Subcutaneous adipose tissue (tissue), 4 donors: Measurements from ENCODE around the gene GRIA2. TPM values are rescaled to one million over a fixed set of nuclear protein-coding genes. Genes with fewer than 3 reads are reported as not detected.

Experiments used
- total RNA-seq, 4 donors: library from RNA; depleted of rRNA; stranded (reverse); fragments of >200 nt; gene quantifications; one replicate each; pipeline ENCODE4 v1.1.0, GENCODE V29; 2016
- TF ChIP-seq, protein P1 (sequence below): fragments of 450-650 bp; IDR thresholded peaks from one replicate; pipeline ENCODE4 v1.5.1; 2016; ENCODE audit warnings: low read depth, mild to moderate bottlenecking, control low read depth, antibody characterized with exemption, moderate library complexity

The GRIA2 gene
- total RNA-seq, 4 donors from 2014 or later, result not detected

DNA sequence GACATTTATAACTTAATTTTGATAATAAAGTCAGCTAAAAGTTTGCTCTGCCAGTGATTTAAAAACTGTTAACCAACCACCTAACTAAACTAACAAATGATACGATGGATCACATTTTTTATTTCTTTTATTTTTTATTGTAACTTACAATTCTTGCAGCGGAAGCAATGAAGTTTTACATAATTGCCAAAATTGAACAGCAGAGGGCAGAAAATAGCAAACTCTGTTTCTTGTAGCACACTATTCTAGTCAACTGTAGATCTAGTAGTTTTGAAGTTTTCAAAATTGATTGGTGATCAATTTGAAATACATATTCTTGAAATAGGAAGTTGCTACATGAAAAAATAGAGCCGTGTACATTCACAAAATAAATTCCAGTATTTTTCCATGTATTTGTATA is 2.8 kb upstream of the GRIA2 start:
- TF ChIP-seq, protein P1, sequence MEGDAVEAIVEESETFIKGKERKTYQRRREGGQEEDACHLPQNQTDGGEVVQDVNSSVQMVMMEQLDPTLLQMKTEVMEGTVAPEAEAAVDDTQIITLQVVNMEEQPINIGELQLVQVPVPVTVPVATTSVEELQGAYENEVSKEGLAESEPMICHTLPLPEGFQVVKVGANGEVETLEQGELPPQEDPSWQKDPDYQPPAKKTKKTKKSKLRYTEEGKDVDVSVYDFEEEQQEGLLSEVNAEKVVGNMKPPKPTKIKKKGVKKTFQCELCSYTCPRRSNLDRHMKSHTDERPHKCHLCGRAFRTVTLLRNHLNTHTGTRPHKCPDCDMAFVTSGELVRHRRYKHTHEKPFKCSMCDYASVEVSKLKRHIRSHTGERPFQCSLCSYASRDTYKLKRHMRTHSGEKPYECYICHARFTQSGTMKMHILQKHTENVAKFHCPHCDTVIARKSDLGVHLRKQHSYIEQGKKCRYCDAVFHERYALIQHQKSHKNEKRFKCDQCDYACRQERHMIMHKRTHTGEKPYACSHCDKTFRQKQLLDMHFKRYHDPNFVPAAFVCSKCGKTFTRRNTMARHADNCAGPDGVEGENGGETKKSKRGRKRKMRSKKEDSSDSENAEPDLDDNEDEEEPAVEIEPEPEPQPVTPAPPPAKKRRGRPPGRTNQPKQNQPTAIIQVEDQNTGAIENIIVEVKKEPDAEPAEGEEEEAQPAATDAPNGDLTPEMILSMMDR, result no peak

DNA sequence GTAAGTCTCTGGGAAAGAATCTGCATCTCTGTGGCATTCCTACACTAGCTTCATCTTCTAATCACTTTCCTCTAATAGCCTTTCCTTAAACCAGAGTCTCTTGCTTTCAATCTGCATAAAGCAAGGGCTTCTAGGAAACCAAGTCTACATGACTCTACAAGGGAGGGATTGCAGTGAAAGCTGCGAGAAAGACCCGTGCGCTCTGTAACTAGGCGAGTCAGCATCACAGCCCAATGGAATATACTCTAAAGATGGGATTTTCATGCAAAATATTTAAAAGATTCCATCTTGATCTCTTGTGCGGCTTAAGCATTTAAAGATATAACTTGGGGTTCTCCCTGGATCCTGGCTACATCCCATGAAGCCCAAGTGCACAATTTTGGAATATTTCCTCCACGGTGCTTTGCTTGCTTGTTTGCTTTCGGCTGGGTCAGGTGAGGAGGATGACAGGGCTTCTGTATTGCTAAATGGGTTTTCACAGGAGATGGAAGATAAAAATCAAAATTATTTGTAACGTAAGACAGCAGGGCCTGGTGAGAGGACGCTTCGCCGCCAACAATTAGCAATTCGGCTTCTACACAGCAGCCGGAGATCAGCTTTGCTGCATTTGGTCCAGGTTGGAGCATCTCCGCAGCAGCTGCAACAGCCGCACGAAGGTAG is 687 bp upstream of the GRIA2 start:
- TF ChIP-seq, protein P1, result no peak

DNA sequence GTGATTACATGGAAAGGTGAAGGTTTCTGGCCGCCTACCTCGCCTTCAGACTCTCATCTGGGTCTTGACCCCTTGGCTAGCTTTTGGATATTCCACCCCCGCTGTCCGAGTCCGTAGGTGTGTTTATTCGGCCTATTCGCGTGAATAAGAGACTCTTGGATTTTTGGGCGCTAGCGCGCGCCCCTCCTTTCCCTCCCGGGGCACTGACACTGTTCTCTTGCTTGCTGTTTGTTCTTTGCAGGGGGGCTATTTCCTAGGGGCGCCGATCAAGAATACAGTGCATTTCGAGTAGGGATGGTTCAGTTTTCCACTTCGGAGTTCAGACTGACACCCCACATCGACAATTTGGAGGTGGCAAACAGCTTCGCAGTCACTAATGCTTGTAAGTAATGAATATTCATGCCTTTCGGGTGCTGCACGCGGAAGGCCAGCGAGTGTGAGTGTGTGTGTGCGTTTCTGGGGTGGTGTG is 932 bp downstream of the GRIA2 start:
- TF ChIP-seq, protein P1, result no peak

DNA sequence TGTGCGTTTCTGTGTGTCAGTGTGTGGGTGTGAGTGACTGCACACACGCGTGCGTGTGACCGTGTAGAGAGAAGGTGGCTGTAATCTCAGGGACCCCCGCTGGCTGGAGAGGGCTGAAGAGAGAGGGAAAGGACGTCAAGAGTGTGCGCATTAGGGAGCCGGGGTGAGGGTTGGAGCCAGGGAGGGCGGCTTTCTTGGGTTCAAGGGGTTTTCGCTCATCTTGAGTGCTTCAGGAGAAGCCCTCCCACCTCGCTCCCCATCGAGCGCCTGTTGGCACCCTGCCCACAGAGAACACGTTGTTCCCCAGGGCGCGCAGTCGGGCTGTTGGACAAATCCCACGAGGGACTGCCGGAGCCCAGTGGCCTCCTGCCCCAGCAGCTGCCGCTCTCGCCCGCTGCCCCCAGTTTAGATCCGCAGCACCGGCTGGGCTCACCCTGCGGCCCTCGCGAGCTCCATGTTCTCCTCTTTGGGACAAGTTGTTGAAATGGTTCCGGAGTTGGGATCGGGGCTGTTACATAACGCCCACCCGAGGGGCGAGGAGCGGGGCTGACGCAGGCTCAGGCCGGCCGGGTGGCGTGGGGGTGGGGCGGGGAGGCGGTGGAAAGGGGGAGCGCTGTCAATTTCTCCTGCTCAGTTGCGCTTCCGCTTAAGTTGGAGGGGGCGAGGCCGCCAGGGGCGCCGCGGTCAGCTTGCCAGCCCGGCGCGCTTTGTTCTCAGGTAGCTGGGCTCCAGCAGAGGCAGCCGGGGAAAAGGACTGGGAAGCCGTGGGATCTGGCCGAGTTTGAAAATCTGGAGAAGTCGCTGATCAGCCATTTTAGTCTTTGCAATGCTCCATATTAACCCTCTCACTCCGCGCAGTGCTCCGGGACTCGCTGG is 1.6 kb downstream of the GRIA2 start:
- TF ChIP-seq, protein P1, result no peak

DNA sequence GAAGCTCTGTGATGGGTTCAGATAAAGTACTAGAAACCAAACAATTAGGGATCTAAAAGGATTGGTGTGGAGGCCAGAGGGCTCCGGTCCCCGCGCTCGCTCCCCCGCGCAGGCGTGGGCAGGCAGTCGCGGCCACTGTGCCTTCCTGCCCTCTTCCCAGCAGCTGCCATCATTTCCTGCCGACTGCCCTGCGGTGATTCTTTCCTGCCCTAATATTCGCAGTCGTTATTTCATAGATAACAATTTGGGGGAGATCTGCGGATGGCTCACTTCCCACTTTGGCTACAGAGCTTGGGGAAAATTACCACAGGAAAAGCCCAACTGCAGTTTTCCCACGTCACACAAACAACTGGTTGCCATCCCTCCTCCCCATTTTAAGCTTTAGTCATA is 2.2 kb downstream of the GRIA2 start:
- TF ChIP-seq, protein P1, result no peak

DNA sequence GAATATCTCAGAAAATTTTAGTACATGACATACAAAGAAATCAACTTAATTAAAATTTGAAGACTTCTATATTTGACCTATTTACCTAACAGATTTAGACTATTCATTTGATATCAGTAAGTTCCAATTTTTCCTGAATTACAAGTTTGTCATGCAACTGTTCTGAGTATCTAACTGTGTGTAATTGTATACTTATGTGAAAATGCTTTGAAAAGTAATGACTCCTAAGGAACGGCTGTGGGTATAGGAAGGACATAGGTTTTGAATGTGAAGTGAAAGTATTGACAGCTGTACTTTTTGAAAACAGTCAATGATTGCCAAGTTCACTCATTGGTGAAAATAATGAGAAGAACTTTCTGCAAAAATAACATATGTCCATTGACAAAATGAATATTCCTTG is 2.9 kb downstream of the GRIA2 start:
- TF ChIP-seq, protein P1, result no peak

DNA sequence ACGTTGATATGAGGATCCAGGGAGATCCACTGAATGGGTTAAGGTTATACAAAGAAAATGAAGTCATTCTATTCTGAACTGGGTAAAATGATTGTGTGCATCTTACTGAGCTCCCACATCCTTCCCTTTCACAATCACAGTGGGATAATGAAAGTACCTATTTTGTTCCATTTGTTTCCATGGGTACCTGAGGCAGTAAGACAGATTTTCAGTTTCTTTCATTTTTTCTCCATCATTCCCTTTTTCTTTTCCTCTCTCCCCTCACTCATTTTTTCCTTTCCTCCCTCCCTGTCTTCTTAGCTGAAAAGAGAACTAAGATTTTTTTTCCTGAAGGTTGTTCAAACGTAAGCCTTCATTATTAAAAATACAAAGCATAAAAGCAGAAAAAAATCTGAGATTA is 4.6 kb downstream of the GRIA2 start:
- TF ChIP-seq, protein P1, result no peak
